Measurements from ENCODE around the gene NAP1L1.

DNA sequence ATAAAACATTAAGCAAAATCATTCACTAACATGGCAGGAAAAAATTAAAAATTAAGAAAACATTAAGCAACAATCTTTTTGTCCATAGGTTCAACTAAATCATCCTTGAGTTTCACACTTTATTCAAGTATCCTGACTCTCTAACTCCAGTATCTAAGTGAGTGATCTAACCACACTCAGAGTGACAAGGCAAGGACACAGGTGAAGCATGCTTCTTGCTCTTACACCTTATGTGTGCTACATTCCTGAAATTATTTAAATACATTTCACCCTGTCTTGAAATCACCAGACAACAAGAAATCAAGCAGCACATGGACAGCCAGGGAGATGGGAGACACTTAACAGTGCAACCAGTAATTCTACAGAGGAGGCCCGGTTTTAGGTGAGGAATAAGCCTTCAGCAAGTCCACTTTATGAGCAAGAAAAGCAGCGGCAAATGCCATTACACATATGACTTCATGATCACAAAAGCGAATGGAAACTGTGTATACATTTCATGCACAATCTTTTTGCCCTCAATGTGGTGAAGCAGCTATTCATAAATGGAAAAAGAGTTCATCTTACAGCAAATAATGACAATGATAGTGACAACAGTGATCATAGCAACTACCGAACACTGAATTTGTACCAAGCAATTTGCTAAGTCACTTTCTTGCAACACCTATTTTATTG is 90.3 kb downstream of the NAP1L1 start:
- TF ChIP-seq, protein P1, sequence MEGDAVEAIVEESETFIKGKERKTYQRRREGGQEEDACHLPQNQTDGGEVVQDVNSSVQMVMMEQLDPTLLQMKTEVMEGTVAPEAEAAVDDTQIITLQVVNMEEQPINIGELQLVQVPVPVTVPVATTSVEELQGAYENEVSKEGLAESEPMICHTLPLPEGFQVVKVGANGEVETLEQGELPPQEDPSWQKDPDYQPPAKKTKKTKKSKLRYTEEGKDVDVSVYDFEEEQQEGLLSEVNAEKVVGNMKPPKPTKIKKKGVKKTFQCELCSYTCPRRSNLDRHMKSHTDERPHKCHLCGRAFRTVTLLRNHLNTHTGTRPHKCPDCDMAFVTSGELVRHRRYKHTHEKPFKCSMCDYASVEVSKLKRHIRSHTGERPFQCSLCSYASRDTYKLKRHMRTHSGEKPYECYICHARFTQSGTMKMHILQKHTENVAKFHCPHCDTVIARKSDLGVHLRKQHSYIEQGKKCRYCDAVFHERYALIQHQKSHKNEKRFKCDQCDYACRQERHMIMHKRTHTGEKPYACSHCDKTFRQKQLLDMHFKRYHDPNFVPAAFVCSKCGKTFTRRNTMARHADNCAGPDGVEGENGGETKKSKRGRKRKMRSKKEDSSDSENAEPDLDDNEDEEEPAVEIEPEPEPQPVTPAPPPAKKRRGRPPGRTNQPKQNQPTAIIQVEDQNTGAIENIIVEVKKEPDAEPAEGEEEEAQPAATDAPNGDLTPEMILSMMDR (IDR thresholded peaks at IDR 0.05) = no peak
- TF ChIP-seq TCF7 (CRISPR knock-in tag; IDR thresholded peaks at IDR 0.05; ENCODE audit: low read depth) (no peak), ZNF317 (CRISPR knock-in tag; IDR thresholded peaks at IDR 0.05; ENCODE audit: borderline replicate concordance, low read depth) (no peak), CBFB (CRISPR knock-in tag; IDR thresholded peaks at IDR 0.05; ENCODE audit: low read depth) (no peak), OVOL2 (CRISPR knock-in tag; IDR thresholded peaks at IDR 0.05; ENCODE audit: borderline replicate concordance) (no peak), MXD4 (CRISPR knock-in tag; IDR thresholded peaks at IDR 0.05; ENCODE audit: borderline replicate concordance) (no peak), TEAD1 (CRISPR knock-in tag; IDR thresholded peaks at IDR 0.05) (no peak), CREB1 (CRISPR knock-in tag; IDR thresholded peaks at IDR 0.05) (no peak)
- TF ChIP-seq, protein P2, sequence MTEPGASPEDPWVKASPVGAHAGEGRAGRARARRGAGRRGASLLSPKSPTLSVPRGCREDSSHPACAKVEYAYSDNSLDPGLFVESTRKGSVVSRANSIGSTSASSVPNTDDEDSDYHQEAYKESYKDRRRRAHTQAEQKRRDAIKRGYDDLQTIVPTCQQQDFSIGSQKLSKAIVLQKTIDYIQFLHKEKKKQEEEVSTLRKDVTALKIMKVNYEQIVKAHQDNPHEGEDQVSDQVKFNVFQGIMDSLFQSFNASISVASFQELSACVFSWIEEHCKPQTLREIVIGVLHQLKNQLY (CRISPR knock-in tag; IDR thresholded peaks at IDR 0.05) = no peak
- TF ChIP-seq, protein P3, sequence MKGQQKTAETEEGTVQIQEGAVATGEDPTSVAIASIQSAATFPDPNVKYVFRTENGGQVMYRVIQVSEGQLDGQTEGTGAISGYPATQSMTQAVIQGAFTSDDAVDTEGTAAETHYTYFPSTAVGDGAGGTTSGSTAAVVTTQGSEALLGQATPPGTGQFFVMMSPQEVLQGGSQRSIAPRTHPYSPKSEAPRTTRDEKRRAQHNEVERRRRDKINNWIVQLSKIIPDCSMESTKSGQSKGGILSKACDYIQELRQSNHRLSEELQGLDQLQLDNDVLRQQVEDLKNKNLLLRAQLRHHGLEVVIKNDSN (CRISPR knock-in tag; IDR thresholded peaks at IDR 0.05) = no peak
- TF ChIP-seq, protein P4, sequence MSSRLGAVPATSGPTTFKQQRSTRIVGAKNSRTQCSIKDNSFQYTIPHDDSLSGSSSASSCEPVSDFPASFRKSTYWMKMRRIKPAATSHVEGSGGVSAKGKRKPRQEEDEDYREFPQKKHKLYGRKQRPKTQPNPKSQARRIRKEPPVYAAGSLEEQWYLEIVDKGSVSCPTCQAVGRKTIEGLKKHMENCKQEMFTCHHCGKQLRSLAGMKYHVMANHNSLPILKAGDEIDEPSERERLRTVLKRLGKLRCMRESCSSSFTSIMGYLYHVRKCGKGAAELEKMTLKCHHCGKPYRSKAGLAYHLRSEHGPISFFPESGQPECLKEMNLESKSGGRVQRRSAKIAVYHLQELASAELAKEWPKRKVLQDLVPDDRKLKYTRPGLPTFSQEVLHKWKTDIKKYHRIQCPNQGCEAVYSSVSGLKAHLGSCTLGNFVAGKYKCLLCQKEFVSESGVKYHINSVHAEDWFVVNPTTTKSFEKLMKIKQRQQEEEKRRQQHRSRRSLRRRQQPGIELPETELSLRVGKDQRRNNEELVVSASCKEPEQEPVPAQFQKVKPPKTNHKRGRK (CRISPR knock-in tag; IDR thresholded peaks at IDR 0.05; ENCODE audit: borderline replicate concordance) = no peak
- TF ChIP-seq, protein P5, sequence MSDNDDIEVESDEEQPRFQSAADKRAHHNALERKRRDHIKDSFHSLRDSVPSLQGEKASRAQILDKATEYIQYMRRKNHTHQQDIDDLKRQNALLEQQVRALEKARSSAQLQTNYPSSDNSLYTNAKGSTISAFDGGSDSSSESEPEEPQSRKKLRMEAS (CRISPR knock-in tag; IDR thresholded peaks at IDR 0.05) = no peak
- TF ChIP-seq, protein P6, sequence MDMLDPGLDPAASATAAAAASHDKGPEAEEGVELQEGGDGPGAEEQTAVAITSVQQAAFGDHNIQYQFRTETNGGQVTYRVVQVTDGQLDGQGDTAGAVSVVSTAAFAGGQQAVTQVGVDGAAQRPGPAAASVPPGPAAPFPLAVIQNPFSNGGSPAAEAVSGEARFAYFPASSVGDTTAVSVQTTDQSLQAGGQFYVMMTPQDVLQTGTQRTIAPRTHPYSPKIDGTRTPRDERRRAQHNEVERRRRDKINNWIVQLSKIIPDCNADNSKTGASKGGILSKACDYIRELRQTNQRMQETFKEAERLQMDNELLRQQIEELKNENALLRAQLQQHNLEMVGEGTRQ (CRISPR knock-in tag; IDR thresholded peaks at IDR 0.05) = no peak

Data from WTC11 (cell line).